Astrocyte of the spinal cord (primary cell): ENCODE measurements around the gene FXR2.
A peak's percentile ranks its signal among the peaks of the same experiment; 100 is the strongest.

ENCODE experiments used
- DNase-seq: peaks from one replicate; pipeline ENCODE4 v3.0.0; 2011; ENCODE audit warnings: low read depth, low spot score
- H3K4me3 ChIP-seq: 2 replicates; pipeline ENCODE4 v1.5.1; 2011; ENCODE audit warnings: low read depth, mild to moderate bottlenecking, low read length, moderate library complexity
- CTCF ChIP-seq: IDR thresholded peaks from 2 replicates; pipeline ENCODE4 v1.5.1; 2012; ENCODE audit warnings: low read depth, mild to moderate bottlenecking, low read length, inconsistent platforms
- in situ Hi-C: cut with HindIII; loops from 2 replicates; pipeline ENCODE4 v1.10.0; 2017; ENCODE audit warnings: low sequenced_read_pairs

FXR2 gene

GRCh38 chr17:7583253-7584109, 31.2 kb downstream of the FXR2 start, which contains the start of gene MPDU1:
TSS of gene MPDU1 (plus strand) at chr17:7583852. CDS start at chr17:7583863, 11 bp downstream.
- peak; percentile 98 for DNase-seq
- H3K4me3 ChIP-seq, result peak within 1 kb of the TSS; percentile 83
- no peak for TF ChIP-seq CTCF
- in situ Hi-C loops, result no loop called here

GRCh38 chr17:7582396-7583252, 32.1 kb downstream of the FXR2 start:
- no peak for DNase-seq
- peak overlapping the region; percentile 83 for H3K4me3 ChIP-seq
- in situ Hi-C loops, result no loop called here
- no peak for TF ChIP-seq CTCF

GRCh38 chr17:7580604-7581575, 33.8 kb downstream of the FXR2 start:
- no peak for TF ChIP-seq CTCF
- DNase-seq, result no peak
- in situ Hi-C loops, result no loop called here
- no peak overlapping the region for H3K4me3 ChIP-seq

- in situ Hi-C loops, result no loop called here
- no peak overlapping the region for H3K4me3 ChIP-seq
- TF ChIP-seq CTCF, result no peak
- DNase-seq, result no peak
Observed at GRCh38 chr17:7579834-7580603, 34.7 kb downstream of the FXR2 start.

- in situ Hi-C loops, result no loop called here
- H3K4me3 ChIP-seq, result no peak within 1 kb of the TSS
- peak; percentile 82 for DNase-seq
- TF ChIP-seq CTCF, result no peak
Observed at GRCh38 chr17:7579001-7579833, 35.5 kb downstream of the FXR2 start, which contains the start of gene CD68. TSS of gene CD68 (plus strand) at chr17:7579638. CDS start at chr17:7579678, 40 bp downstream.
